GM23338 (cell line): ENCODE results near the gene PRPH. TPM values are rescaled to one million over a fixed set of nuclear protein-coding genes. Genes with fewer than 3 reads are reported as not detected.

Source experiments
- ATAC-seq: fragments of 200-7000 bp; cut with Tn5 transposase; 3 replicates; pipeline ENCODE4 v1.9.1; 2020
- DNase-seq: peaks from one replicate; pipeline ENCODE4 v3.0.0-alpha.2; 2015; ENCODE audit warnings: low spot score
- H2AFZ ChIP-seq: fragments of 200-600 bp; sonication (generic); 2 replicates; pipeline ENCODE4 v1.8.0; 2016; ENCODE audit warnings: antibody characterized with exemption, mild to moderate bottlenecking, moderate library complexity
- H3F3A ChIP-seq: fragments of 200-600 bp; sonication (generic); replicated peaks from 2 replicates; pipeline ENCODE4 v1.8.0; 2017; ENCODE audit warnings: antibody characterized with exemption, mixed run types, low read depth
- H3K27ac ChIP-seq: fragments of 200-600 bp; sonication (generic); 2 replicates; pipeline ENCODE4 v1.6.1; 2016; ENCODE audit warnings: low read depth
- H3K27me3 ChIP-seq: fragments of 200-600 bp; sonication (generic); 2 replicates; pipeline ENCODE4 v1.8.0; 2016; ENCODE audit warnings: mild to moderate bottlenecking, mixed run types, moderate library complexity; ENCODE audit not compliant: insufficient read depth
- H3K36me3 ChIP-seq: fragments of 200-600 bp; sonication (generic); 2 replicates; pipeline ENCODE4 v1.8.0; 2016; ENCODE audit warnings: mild to moderate bottlenecking; ENCODE audit not compliant: insufficient read depth
- H3K4me1 ChIP-seq: fragments of 200-600 bp; sonication (generic); 2 replicates; pipeline ENCODE4 v1.8.0; 2016; ENCODE audit warnings: mild to moderate bottlenecking, moderate library complexity; ENCODE audit not compliant: insufficient read depth
- H3K4me2 ChIP-seq: fragments of 200-600 bp; sonication (generic); 2 replicates; pipeline ENCODE4 v1.7.1; 2017; ENCODE audit warnings: mixed run types
- H3K4me3 ChIP-seq: fragments of 200-600 bp; sonication (generic); 2 replicates; pipeline ENCODE4 v1.6.1; 2016; ENCODE audit warnings: mixed run types
- H3K79me2 ChIP-seq: fragments of 200-600 bp; sonication (generic); replicated peaks from 2 replicates; pipeline ENCODE4 v1.8.0; 2017; ENCODE audit warnings: mild to moderate bottlenecking; ENCODE audit not compliant: insufficient read depth
- H3K9me2 ChIP-seq: fragments of 200-600 bp; sonication (generic); 2 replicates; pipeline ENCODE4 v1.8.0; 2017; ENCODE audit not compliant: insufficient read depth
- H4K20me1 ChIP-seq: fragments of 200-600 bp; sonication (generic); replicated peaks from 2 replicates; pipeline ENCODE4 v1.8.0; 2017; ENCODE audit warnings: mild to moderate bottlenecking; ENCODE audit not compliant: insufficient read depth
- H3K27ac Mint-ChIP-seq: 2 replicates; pipeline ENCODE4 v1.8.0; 2020; ENCODE audit warnings: inconsistent platforms, mild to moderate bottlenecking, moderate library complexity, mixed read lengths
- H3K27me3 Mint-ChIP-seq: 3 replicates; pipeline ENCODE4 v1.8.0; 2022; ENCODE audit warnings: low read depth, mild to moderate bottlenecking, moderate library complexity, mixed read lengths, inconsistent platforms; ENCODE audit not compliant: insufficient read depth, poor library complexity
- H3K36me3 Mint-ChIP-seq: 3 replicates; pipeline ENCODE4 v1.8.0; 2021; ENCODE audit warnings: low read depth, mild to moderate bottlenecking, inconsistent platforms, moderate library complexity, mixed read lengths
- H3K4me1 Mint-ChIP-seq: 3 replicates; pipeline ENCODE4 v1.8.0; 2020; ENCODE audit warnings: mild to moderate bottlenecking, inconsistent platforms, mixed read lengths
- H3K4me3 Mint-ChIP-seq: 3 replicates; pipeline ENCODE4 v1.8.0; 2021; ENCODE audit warnings: moderate library complexity, mild to moderate bottlenecking, inconsistent platforms, mixed read lengths
- H3K9me3 Mint-ChIP-seq: 3 replicates; pipeline ENCODE4 v1.8.0; 2020; ENCODE audit warnings: moderate library complexity, mild to moderate bottlenecking, inconsistent platforms, mixed read lengths
- EZH2 ChIP-seq: fragments of 200-600 bp; sonication (generic); IDR thresholded peaks from one replicate; pipeline ENCODE4 v1.8.0; 2017; ENCODE audit warnings: antibody characterized with exemption, mild to moderate bottlenecking, low read depth; ENCODE audit not compliant: unreplicated experiment
- EZH2phosphoT487 ChIP-seq: fragments of 200-600 bp; sonication (generic); IDR thresholded peaks from one replicate; pipeline ENCODE4 v1.8.1; 2018; ENCODE audit warnings: antibody characterized with exemption; ENCODE audit not compliant: unreplicated experiment
- JUNB ChIP-seq: IDR thresholded peaks from one replicate; pipeline ENCODE4 v1.6.1; 2016; ENCODE audit warnings: antibody characterized with exemption; ENCODE audit not compliant: unreplicated experiment
- ZNF331 ChIP-seq: fragments of 250-450 bp; sonication (Bioruptor Pico); IDR thresholded peaks from 2 replicates; pipeline ENCODE4 v1.5.0; 2020; ENCODE audit warnings: low read depth, mild to moderate bottlenecking, moderate library complexity
- polyA plus RNA-seq: library from polyadenylated mRNA; unstranded; fragments of >200 nt; fragmentation: Nextera tagmentation; extraction: Ambion mirVana; gene quantifications from 2 replicates; pipeline ENCODE4 v1.2.1, GENCODE V29; 2016
- total RNA-seq: library from RNA; depleted of rRNA; stranded (reverse); fragments of >200 nt; shearing (Covaris generic); gene quantifications from 2 replicates; pipeline ENCODE4 v1.2.3, GENCODE V29; 2014
- TF ChIP-seq, protein P1 (sequence below): fragments of 250-450 bp; sonication (Bioruptor Pico); IDR thresholded peaks from 2 replicates; pipeline ENCODE4 v1.5.0; 2020; ENCODE audit warnings: mild to moderate bottlenecking, moderate library complexity
- TF ChIP-seq, protein P2 (sequence below), 2 experiments: fragments of 200-600 bp in 1 of 2; sonication (generic) in 1 of 2; conservative IDR thresholded peaks; 2 replicates each; pipeline versions ENCODE4 v1.5.1 to v1.6.1; 2016 to 2017; ENCODE audit warnings: antibody characterized with exemption in 2 of 2, low read depth in 2 of 2, mild to moderate bottlenecking in 2 of 2, moderate library complexity in 1 of 2

Gene PRPH
- total and polyA plus RNA-seq, 2 experiments from 2014 or later, result 0.24 to 0.36 TPM

DNA sequence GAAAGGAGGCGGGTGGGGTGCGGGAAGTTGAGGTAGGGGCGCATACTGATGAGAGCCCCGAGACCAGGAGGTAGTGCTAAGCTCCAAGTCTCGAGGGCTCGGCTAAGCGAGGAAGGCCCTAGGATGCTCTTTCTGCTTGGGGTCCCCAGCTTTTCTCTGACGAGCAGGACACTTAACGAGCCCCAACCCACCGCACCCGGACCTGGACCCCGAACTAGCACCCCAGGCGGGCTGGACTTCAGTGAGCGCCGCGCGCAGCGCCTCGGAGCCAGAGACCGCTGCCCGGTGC lies 46.8 kb downstream of the PRPH start (continued):
- TF ChIP-seq, protein P1, sequence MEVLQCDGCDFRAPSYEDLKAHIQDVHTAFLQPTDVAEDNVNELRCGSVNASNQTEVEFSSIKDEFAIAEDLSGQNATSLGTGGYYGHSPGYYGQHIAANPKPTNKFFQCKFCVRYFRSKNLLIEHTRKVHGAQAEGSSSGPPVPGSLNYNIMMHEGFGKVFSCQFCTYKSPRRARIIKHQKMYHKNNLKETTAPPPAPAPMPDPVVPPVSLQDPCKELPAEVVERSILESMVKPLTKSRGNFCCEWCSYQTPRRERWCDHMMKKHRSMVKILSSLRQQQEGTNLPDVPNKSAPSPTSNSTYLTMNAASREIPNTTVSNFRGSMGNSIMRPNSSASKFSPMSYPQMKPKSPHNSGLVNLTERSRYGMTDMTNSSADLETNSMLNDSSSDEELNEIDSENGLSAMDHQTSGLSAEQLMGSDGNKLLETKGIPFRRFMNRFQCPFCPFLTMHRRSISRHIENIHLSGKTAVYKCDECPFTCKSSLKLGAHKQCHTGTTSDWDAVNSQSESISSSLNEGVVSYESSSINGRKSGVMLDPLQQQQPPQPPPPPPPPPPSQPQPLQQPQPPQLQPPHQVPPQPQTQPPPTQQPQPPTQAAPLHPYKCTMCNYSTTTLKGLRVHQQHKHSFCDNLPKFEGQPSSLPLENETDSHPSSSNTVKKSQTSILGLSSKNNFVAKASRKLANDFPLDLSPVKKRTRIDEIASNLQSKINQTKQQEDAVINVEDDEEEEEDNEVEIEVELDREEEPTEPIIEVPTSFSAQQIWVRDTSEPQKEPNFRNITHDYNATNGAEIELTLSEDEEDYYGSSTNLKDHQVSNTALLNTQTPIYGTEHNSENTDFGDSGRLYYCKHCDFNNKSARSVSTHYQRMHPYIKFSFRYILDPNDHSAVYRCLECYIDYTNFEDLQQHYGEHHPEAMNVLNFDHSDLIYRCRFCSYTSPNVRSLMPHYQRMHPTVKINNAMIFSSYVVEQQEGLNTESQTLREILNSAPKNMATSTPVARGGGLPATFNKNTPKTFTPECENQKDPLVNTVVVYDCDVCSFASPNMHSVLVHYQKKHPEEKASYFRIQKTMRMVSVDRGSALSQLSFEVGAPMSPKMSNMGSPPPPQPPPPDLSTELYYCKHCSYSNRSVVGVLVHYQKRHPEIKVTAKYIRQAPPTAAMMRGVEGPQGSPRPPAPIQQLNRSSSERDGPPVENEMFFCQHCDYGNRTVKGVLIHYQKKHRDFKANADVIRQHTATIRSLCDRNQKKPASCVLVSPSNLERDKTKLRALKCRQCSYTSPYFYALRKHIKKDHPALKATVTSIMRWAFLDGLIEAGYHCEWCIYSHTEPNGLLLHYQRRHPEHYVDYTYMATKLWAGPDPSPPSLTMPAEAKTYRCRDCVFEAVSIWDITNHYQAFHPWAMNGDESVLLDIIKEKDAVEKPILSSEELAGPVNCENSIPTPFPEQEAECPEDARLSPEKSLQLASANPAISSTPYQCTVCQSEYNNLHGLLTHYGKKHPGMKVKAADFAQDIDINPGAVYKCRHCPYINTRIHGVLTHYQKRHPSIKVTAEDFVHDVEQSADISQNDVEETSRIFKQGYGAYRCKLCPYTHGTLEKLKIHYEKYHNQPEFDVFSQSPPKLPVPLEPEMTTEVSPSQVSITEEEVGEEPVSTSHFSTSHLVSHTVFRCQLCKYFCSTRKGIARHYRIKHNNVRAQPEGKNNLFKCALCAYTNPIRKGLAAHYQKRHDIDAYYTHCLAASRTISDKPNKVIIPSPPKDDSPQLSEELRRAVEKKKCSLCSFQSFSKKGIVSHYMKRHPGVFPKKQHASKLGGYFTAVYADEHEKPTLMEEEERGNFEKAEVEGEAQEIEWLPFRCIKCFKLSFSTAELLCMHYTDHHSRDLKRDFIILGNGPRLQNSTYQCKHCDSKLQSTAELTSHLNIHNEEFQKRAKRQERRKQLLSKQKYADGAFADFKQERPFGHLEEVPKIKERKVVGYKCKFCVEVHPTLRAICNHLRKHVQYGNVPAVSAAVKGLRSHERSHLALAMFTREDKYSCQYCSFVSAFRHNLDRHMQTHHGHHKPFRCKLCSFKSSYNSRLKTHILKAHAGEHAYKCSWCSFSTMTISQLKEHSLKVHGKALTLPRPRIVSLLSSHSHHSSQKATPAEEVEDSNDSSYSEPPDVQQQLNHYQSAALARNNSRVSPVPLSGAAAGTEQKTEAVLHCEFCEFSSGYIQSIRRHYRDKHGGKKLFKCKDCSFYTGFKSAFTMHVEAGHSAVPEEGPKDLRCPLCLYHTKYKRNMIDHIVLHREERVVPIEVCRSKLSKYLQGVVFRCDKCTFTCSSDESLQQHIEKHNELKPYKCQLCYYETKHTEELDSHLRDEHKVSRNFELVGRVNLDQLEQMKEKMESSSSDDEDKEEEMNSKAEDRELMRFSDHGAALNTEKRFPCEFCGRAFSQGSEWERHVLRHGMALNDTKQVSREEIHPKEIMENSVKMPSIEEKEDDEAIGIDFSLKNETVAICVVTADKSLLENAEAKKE, result no peak

DNA sequence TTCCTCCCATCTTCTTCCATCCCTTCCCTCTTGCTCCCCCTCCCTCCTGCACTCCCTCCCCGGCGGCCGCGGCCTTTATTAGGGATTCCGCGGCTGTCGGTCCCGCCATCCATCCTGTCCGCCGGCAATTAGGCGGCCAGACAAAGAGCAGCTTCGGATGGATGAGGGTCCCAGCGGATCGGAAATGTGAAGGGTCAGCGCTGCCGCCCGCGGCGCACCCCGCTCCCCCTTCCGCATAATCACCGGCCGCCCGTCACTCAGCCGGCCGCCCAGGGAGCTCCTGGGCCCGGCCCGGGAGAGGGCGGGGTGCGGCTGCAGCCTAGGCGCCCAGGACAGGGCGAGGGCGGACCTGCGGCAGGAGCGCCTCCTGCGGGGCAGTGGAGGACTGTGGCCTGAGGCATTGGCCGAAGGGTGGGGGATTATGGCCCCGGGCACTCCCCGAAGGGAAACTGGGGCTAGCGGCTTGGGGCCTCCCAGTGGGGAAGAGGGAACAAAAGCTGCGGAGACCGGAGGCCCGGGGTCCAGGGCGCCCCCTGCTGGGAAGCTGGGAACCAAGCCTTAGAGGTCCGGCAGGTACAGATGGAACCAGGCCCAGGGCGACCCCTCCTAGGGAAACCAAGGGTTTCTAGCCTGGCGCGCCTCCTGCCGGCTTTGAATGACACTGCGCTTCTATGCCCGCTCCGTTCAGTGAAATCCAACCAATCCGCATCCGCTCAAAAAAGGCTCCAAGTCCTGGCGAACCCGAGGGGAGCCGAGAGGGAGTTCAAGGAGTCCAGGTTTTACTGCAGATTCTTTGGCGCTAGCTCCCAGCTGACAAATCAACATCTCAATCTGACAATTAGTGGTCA lies 47.3 kb downstream of the PRPH start:
- Histone ChIP-seq H4K20me1 (peaks cover 27% of the 10 kb centered on the region), H2AFZ (peak overlapping the region; percentile 82), H3K4me3 (peak overlapping the region; percentile 85), H3K36me3 (no peaks in the 10 kb centered on the region), H3K27ac (no peak overlapping the region), H3K4me2 (peak overlapping the region; percentile 88), H3K79me2 (no peaks in the 10 kb centered on the region), H3K4me1 (peaks cover 58% of the 10 kb centered on the region), H3K9me2 (no peaks in the 10 kb centered on the region), H3K27me3 (peaks cover 99% of the 10 kb centered on the region), H3F3A (peaks cover 33% of the 10 kb centered on the region)
- Mint-ChIP-seq H3K27ac (no peak overlapping the region), H3K4me1 (peaks cover 59% of the 10 kb centered on the region), H3K4me3 (peak overlapping the region; percentile 70), H3K36me3 (no peaks in the 10 kb centered on the region; the same call in 2 of the 3 replicates), H3K27me3 (peaks cover 98% of the 10 kb centered on the region), H3K9me3 (peaks cover 5% of the 10 kb centered on the region; the same call in 2 of the 3 replicates)
- DNase-seq, result peak; percentile 98
- no peak for TF ChIP-seq EZH2phosphoT487
- TF ChIP-seq, protein P2, sequence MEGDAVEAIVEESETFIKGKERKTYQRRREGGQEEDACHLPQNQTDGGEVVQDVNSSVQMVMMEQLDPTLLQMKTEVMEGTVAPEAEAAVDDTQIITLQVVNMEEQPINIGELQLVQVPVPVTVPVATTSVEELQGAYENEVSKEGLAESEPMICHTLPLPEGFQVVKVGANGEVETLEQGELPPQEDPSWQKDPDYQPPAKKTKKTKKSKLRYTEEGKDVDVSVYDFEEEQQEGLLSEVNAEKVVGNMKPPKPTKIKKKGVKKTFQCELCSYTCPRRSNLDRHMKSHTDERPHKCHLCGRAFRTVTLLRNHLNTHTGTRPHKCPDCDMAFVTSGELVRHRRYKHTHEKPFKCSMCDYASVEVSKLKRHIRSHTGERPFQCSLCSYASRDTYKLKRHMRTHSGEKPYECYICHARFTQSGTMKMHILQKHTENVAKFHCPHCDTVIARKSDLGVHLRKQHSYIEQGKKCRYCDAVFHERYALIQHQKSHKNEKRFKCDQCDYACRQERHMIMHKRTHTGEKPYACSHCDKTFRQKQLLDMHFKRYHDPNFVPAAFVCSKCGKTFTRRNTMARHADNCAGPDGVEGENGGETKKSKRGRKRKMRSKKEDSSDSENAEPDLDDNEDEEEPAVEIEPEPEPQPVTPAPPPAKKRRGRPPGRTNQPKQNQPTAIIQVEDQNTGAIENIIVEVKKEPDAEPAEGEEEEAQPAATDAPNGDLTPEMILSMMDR (conservative IDR thresholded peaks at IDR 0.05; ENCODE audit: low read depth in 2 of 2), result peak; percentile 80 to 91
- TF ChIP-seq JUNB, result no peak
- peak; percentile 52 for TF ChIP-seq EZH2
- no peak for TF ChIP-seq ZNF331
- peak; percentile 54 for ATAC-seq
